ENCODE data around the gene CFAP68.
"Not testable (repeated sequence)": the region's sequence is repeated elsewhere in the genome, so short reads cannot be mapped to it uniquely, and the experiment has no call there.

Gene CFAP68

GRCh38 chr11:111882202-111882601 lies 2.9 kb downstream of the CFAP68 start:
- no peak overlapping the region for H3K4me3 ChIP-seq (ENCODE audit: low read depth, low read length)
- no peak for DNase-seq (ENCODE audit: low read depth)
- TF ChIP-seq, protein P1, sequence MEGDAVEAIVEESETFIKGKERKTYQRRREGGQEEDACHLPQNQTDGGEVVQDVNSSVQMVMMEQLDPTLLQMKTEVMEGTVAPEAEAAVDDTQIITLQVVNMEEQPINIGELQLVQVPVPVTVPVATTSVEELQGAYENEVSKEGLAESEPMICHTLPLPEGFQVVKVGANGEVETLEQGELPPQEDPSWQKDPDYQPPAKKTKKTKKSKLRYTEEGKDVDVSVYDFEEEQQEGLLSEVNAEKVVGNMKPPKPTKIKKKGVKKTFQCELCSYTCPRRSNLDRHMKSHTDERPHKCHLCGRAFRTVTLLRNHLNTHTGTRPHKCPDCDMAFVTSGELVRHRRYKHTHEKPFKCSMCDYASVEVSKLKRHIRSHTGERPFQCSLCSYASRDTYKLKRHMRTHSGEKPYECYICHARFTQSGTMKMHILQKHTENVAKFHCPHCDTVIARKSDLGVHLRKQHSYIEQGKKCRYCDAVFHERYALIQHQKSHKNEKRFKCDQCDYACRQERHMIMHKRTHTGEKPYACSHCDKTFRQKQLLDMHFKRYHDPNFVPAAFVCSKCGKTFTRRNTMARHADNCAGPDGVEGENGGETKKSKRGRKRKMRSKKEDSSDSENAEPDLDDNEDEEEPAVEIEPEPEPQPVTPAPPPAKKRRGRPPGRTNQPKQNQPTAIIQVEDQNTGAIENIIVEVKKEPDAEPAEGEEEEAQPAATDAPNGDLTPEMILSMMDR (conservative IDR thresholded peaks at IDR 0.05; ENCODE audit: low read depth, low read length), result no peak

DNA sequence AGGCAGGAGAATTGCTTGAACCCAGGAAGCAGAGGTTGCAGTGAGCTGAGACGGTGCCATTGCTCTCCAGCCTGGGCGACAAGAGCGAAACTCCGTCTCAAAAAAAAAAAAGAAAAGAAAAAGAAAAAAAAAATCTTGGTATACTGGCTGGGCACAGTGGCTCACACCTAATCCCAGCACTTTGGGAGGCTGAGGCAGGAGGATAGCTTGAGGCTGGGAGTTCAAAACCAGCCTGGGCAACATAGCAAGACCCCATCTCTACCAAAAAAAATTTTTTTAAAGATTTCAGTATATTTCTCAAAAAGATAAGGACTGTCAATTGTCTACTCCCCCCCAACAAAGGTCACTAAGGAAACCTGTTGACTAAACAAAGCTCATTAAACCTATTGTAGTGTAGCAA lies 5.7 kb downstream of the CFAP68 start:
- not testable (repeated sequence) for H3K4me3 ChIP-seq (ENCODE audit: low read depth, low read length); DNase-seq (ENCODE audit: low read depth)

DNA sequence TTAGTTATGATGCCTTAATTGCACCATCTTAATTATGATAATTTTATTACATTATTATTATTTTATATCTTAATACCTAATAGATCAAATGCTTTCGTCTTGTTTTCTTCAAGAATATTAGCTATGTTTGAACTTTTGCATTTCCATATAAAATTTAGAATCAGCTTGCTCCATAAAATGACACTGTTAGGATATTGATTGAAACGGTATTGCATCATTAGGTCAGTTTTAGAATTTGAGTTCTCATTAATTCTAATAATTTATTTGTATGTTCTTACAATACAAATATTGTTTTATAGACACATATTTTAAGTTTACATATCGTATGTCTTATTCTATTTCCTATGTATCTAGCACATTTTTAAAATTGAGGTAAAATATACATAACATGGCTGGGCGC lies 6.7 kb downstream of the CFAP68 start:
- DNase-seq (ENCODE audit: low read depth), result no peak
- TF ChIP-seq, protein P1 (conservative IDR thresholded peaks at IDR 0.05; ENCODE audit: low read depth, low read length), result no peak
- no peak overlapping the region for H3K4me3 ChIP-seq (ENCODE audit: low read depth, low read length)

GRCh38 chr11:111886844-111887243 lies 7.5 kb downstream of the CFAP68 start:
- no peak for DNase-seq (ENCODE audit: low read depth)
- H3K4me3 ChIP-seq (ENCODE audit: low read depth, low read length), result no peak overlapping the region
- TF ChIP-seq, protein P1 (conservative IDR thresholded peaks at IDR 0.05; ENCODE audit: low read depth, low read length), result no peak

DNA sequence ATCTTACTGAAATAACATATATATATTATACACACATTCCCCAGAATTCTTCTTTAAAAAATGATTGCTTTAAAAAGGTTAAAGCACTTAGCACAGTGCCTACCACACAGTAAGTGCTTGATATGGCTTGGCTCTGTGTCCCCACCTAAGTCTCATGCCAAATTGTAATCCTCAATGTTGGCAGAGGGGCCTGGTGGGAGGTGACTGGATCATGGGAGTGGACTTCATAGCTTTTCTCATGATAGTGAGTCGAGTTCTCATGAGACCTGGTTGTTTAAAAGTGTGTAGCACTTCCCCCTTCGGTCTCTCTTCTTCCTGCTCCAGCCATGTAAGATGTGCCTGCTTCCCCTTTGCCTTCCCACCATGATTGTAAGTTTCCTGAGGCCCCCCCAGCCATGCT lies 26.1 kb downstream of the CFAP68 start:
- no peak overlapping the region for H3K4me3 ChIP-seq (ENCODE audit: low read depth, low read length)
- TF ChIP-seq, protein P1 (conservative IDR thresholded peaks at IDR 0.05; ENCODE audit: low read depth, low read length), result no peak
- DNase-seq (ENCODE audit: low read depth), result no peak

- TF ChIP-seq, protein P1 (conservative IDR thresholded peaks at IDR 0.05; ENCODE audit: low read depth, low read length), result no peak
- no peak for DNase-seq (ENCODE audit: low read depth)
- no peak overlapping the region for H3K4me3 ChIP-seq (ENCODE audit: low read depth, low read length)
Observed at GRCh38 chr11:111906680-111907079, 27.3 kb downstream of the CFAP68 start.

DNA sequence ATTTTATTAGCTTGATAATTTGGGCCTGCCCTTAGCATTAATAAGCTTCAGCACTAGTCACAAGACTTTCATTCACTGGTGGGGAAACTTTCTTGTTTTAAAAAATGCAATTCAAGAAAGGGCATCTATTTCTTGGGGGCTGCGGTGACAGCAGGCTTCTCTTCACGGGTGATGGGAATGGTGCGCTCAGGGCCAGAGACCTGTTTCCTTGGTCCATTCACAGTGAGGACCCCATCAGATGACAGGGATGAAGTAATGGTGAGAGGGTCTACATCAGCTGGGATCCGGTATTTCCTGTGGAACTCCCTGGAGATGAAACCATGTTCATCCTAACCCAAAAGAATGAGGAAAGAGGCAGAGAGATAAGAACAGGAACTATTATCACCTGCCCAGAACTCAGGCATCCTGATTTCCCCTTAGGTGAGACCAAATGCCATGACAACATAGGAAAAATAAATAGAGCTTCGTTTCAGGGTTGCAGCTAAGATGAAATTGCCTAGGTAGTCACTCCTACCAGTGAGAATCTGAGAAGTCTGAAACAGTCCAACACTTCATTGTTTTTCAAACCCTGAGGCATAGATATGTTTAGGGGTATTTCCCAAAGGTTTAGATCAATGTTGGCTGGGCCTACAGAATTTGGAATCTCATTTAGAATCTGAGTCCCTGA lies 29.4 kb downstream of the CFAP68 start:
- DNase-seq (ENCODE audit: low read depth), result no peak
- no peak overlapping the region for H3K4me3 ChIP-seq (ENCODE audit: low read depth, low read length)
- TF ChIP-seq, protein P1 (conservative IDR thresholded peaks at IDR 0.05; ENCODE audit: low read depth, low read length), result no peak

All from choroid plexus epithelial cell (primary cell).